Myocyte (in vitro differentiated cells): Measurements from ENCODE around the gene LIPH. TPM values are rescaled to one million over a fixed set of nuclear protein-coding genes. Genes with fewer than 3 reads are reported as not detected.

Source experiments
- DNase-seq: peaks from one replicate; pipeline ENCODE4 v3.0.0-alpha.2; 2012; ENCODE audit warnings: low read depth
- total RNA-seq: library from RNA; depleted of rRNA; stranded (reverse); fragments of >200 nt; gene quantifications from 2 replicates; pipeline ENCODE4 v1.2.3, GENCODE V29; 2014

The LIPH gene
- total RNA-seq, 1 donor from 2014 or later: not detected

- no peak for DNase-seq
Measured at GRCh38 chr3:185540695-185541094, 11.7 kb downstream of the LIPH start.

GRCh38 chr3:185539934-185540333 is 12.5 kb downstream of the LIPH start:
- no peak for DNase-seq

- DNase-seq: peak; percentile 14
Measured at GRCh38 chr3:185537369-185537970, 14.9 kb downstream of the LIPH start.

- no peak for DNase-seq
Measured at GRCh38 chr3:185534511-185534910, 17.9 kb downstream of the LIPH start.

GRCh38 chr3:185532901-185533300 is 19.5 kb downstream of the LIPH start:
- DNase-seq: no peak

- DNase-seq: no peak
Measured at GRCh38 chr3:185530856-185531255, 21.5 kb downstream of the LIPH start.

- DNase-seq: no peak
Measured at GRCh38 chr3:185528532-185528931, 23.9 kb downstream of the LIPH start.

- no peak for DNase-seq
Measured at GRCh38 chr3:185527364-185527763, 25.0 kb downstream of the LIPH start.

GRCh38 chr3:185526349-185526951 is 25.9 kb downstream of the LIPH start:
- DNase-seq: no peak

- DNase-seq: no peak
Measured at GRCh38 chr3:185521349-185522138, 30.8 kb downstream of the LIPH start.

- DNase-seq: no peak
Measured at GRCh38 chr3:185519021-185519420, 33.4 kb downstream of the LIPH start.

- DNase-seq: no peak
Measured at GRCh38 chr3:185517387-185518130, 34.8 kb downstream of the LIPH start.

GRCh38 chr3:185511711-185512110 is 40.7 kb downstream of the LIPH start:
- no peak for DNase-seq

GRCh38 chr3:185508335-185508991 is 43.9 kb downstream of the LIPH start:
- DNase-seq: no peak

GRCh38 chr3:185507883-185508282 is 44.5 kb downstream of the LIPH start:
- DNase-seq: no peak

- DNase-seq: no peak
Measured at GRCh38 chr3:185504636-185505035, 47.8 kb downstream of the LIPH start.

- no peak for DNase-seq
Measured at GRCh38 chr3:185503521-185503920, 48.9 kb downstream of the LIPH start.

- DNase-seq: no peak
Measured at GRCh38 chr3:185502987-185503386, 49.4 kb downstream of the LIPH start.

- peak; percentile 91 for DNase-seq
Measured at GRCh38 chr3:185498503-185499396, 53.6 kb downstream of the LIPH start, which contains the start of gene TMEM41A. Gene TMEM41A (minus strand): TSS chr3:185499035. CDS start chr3:185498961, 74 bp downstream.

- DNase-seq: no peak
Measured at GRCh38 chr3:185490241-185490640, 62.1 kb downstream of the LIPH start.
